ENCODE measurements around the gene NOX3.

GRCh38 chr6:155349956-155350355 is 105.7 kb downstream of the NOX3 start:
- TF ChIP-seq CTCF (IDR thresholded peaks at IDR 0.05) (no peak), POLR2A (IDR thresholded peaks at IDR 0.05) (no peak)
